AG10803 (cell line): Measurements from ENCODE around the gene VIPAS39.

ENCODE experiments used
- DNase-seq: peaks from one replicate; pipeline ENCODE4 v3.0.0; 2010; ENCODE audit warnings: low read depth
- H3K4me3 ChIP-seq: 2 replicates; pipeline ENCODE4 v1.5.1; 2011; ENCODE audit warnings: mild to moderate bottlenecking, low read length, control low read depth
- CTCF ChIP-seq: conservative IDR thresholded peaks from 2 replicates; pipeline ENCODE4 v1.5.1; 2011; ENCODE audit warnings: mild to moderate bottlenecking, low read length, control low read depth, inconsistent platforms

VIPAS39 gene

GRCh38 chr14:77482422-77482821, 25.0 kb upstream of the VIPAS39 start:
- no peak for DNase-seq
- TF ChIP-seq CTCF: no peak
- no peak overlapping the region for H3K4me3 ChIP-seq

- no peak for TF ChIP-seq CTCF
- H3K4me3 ChIP-seq: no peak overlapping the region
- no peak for DNase-seq
Measured at GRCh38 chr14:77478796-77479195, 21.4 kb upstream of the VIPAS39 start.

- DNase-seq: no peak
- no peak for TF ChIP-seq CTCF
- H3K4me3 ChIP-seq: no peak overlapping the region
Measured at GRCh38 chr14:77478029-77478428, 20.6 kb upstream of the VIPAS39 start.

GRCh38 chr14:77475432-77476115, 18.2 kb upstream of the VIPAS39 start:
- TF ChIP-seq CTCF: no peak
- DNase-seq: no peak
- H3K4me3 ChIP-seq: no peak overlapping the region

- DNase-seq: no peak
- no peak for TF ChIP-seq CTCF
- no peak overlapping the region for H3K4me3 ChIP-seq
Measured at GRCh38 chr14:77474479-77475177, 17.2 kb upstream of the VIPAS39 start.

- DNase-seq: no peak
- no peak overlapping the region for H3K4me3 ChIP-seq
- TF ChIP-seq CTCF: no peak
Measured at GRCh38 chr14:77473921-77474320, 16.5 kb upstream of the VIPAS39 start.
